GM23248 (cell line): Measurements from ENCODE around the gene GTF3C5. TPM values are rescaled to one million over a fixed set of nuclear protein-coding genes. Genes with fewer than 3 reads are reported as not detected.
"Not testable (repeated sequence)": the region's sequence is repeated elsewhere in the genome, so short reads cannot be mapped to it uniquely, and the experiment has no call there.

ENCODE experiments used
- DNase-seq: peaks from one replicate; pipeline ENCODE4 v3.0.0-alpha.2; 2015
- H2AFZ ChIP-seq: fragments of 200-600 bp; sonication (generic); 2 replicates; pipeline ENCODE4 v1.6.1; 2016; ENCODE audit warnings: antibody characterized with exemption
- H3F3A ChIP-seq: fragments of 200-600 bp; sonication (generic); 2 replicates; pipeline ENCODE4 v1.6.1; 2016; ENCODE audit warnings: mild to moderate bottlenecking, antibody characterized with exemption, mixed run types; ENCODE audit not compliant: insufficient read depth
- H3K27ac ChIP-seq: fragments of 200-600 bp; sonication (generic); 2 replicates; pipeline ENCODE4 v1.5.1; 2016; ENCODE audit warnings: mild to moderate bottlenecking
- H3K27me3 ChIP-seq: fragments of 200-600 bp; sonication (generic); replicated peaks from 2 replicates; pipeline ENCODE4 v1.6.1; 2016; ENCODE audit warnings: mild to moderate bottlenecking; ENCODE audit not compliant: insufficient read depth
- H3K36me3 ChIP-seq: fragments of 200-600 bp; sonication (generic); 2 replicates; pipeline ENCODE4 v1.6.1; 2016; ENCODE audit warnings: low read depth, mild to moderate bottlenecking
- H3K4me1 ChIP-seq: fragments of 200-600 bp; sonication (generic); 2 replicates; pipeline ENCODE4 v1.6.1; 2016; ENCODE audit warnings: mild to moderate bottlenecking; ENCODE audit not compliant: insufficient read depth
- H3K4me2 ChIP-seq: fragments of 200-600 bp; sonication (generic); one replicate; pipeline ENCODE4 v1.6.1; 2016; ENCODE audit warnings: mild to moderate bottlenecking; ENCODE audit not compliant: unreplicated experiment
- H3K4me3 ChIP-seq: fragments of 200-600 bp; sonication (generic); 2 replicates; pipeline ENCODE4 v1.5.1; 2016; ENCODE audit warnings: mild to moderate bottlenecking
- H3K79me2 ChIP-seq: fragments of 200-600 bp; sonication (generic); 2 replicates; pipeline ENCODE4 v1.6.1; 2016; ENCODE audit warnings: mild to moderate bottlenecking; ENCODE audit not compliant: insufficient read depth
- H3K9ac ChIP-seq: fragments of 200-600 bp; sonication (generic); 2 replicates; pipeline ENCODE4 v1.6.1; 2016; ENCODE audit warnings: mild to moderate bottlenecking
- H3K9me2 ChIP-seq: fragments of 200-600 bp; sonication (generic); 2 replicates; pipeline ENCODE4 v1.6.1; 2016; ENCODE audit warnings: mixed run types, mild to moderate bottlenecking, moderate library complexity; ENCODE audit not compliant: insufficient read depth
- H3K9me3 ChIP-seq: fragments of 200-600 bp; sonication (generic); one replicate; pipeline ENCODE4 v1.6.1; 2017; ENCODE audit warnings: low read depth
- H4K20me1 ChIP-seq: fragments of 200-600 bp; sonication (generic); 2 replicates; pipeline ENCODE4 v1.6.0; 2016; ENCODE audit not compliant: insufficient read depth
- EZH2 ChIP-seq: fragments of 200-600 bp; sonication (generic); IDR thresholded peaks from 2 replicates; pipeline ENCODE4 v1.6.1; 2018; ENCODE audit warnings: antibody characterized with exemption, mild to moderate bottlenecking; ENCODE audit not compliant: insufficient read depth, poor library complexity, severe bottlenecking
- EZH2phosphoT487 ChIP-seq: fragments of 200-600 bp; sonication (generic); IDR thresholded peaks from 2 replicates; pipeline ENCODE4 v1.6.1; 2018; ENCODE audit warnings: antibody characterized with exemption, moderate library complexity, mild to moderate bottlenecking, low read depth; ENCODE audit not compliant: insufficient read depth
- WGBS, 2 experiments: methylation state at CpG; one replicate each; pipeline ENCODE4 v1.1.6; 2015 to 2017; ENCODE audit warnings: low lambda C conversion rate in 2 of 2, low coverage in 1 of 2; ENCODE audit errors: missing lambda C conversion rate in 2 of 2; 5-methylcytosine and 5-hydroxymethylcytosine counted together
- in situ Hi-C: fragments of 300-500 bp; cut with MboI; formaldehyde crosslinking; loops from 2 replicates; pipeline ENCODE4 v1.15.0; 2020
- polyA plus RNA-seq: library from polyadenylated mRNA; unstranded; fragments of >200 nt; fragmentation: Nextera tagmentation; extraction: Ambion mirVana; gene quantifications from 2 replicates; pipeline ENCODE4 v1.2.1, GENCODE V29; 2016
- total RNA-seq: library from RNA; depleted of rRNA; stranded (reverse); fragments of >200 nt; shearing (Covaris generic); gene quantifications from 2 replicates; pipeline ENCODE4 v1.2.3, GENCODE V29; 2014

Gene GTF3C5
- total and polyA plus RNA-seq, 2 experiments from 2014 or later, result 33.5 to 40.1 TPM

- peaks cover 4% of the 10 kb centered on the region; the same call in 1 of the 2 replicates for H3K4me1 ChIP-seq
- H4K20me1 ChIP-seq, result no peaks in the 10 kb centered on the region
- in situ Hi-C loops, result no loop called here
- H3F3A ChIP-seq, result no peaks in the 10 kb centered on the region
- H3K9me3 ChIP-seq, result no peaks in the 10 kb centered on the region
- peak; percentile 58 for DNase-seq
- no peaks in the 10 kb centered on the region for H3K79me2 ChIP-seq
- no peak overlapping the region for H3K9ac ChIP-seq
- TF ChIP-seq EZH2 (no peak), EZH2phosphoT487 (no peak)
- no peak overlapping the region for H3K27ac ChIP-seq
- no peaks in the 10 kb centered on the region for H3K36me3 ChIP-seq
- peaks cover 44% of the 10 kb centered on the region for H3K27me3 ChIP-seq
- no peak overlapping the region for H3K4me2 ChIP-seq
- H3K9me2 ChIP-seq, result no peaks in the 10 kb centered on the region
- no peak overlapping the region for H3K4me3 ChIP-seq
- 31% methylated on average over 25 to 26 of the region's 26 CpGs for WGBS, 2 experiments
- no peak overlapping the region for H2AFZ ChIP-seq
Observed at GRCh38 chr9:132986640-132987620, 43.9 kb upstream of the GTF3C5 start.

GRCh38 chr9:132988244-132989013 lies 42.4 kb upstream of the GTF3C5 start:
- H3F3A ChIP-seq, result no peaks in the 10 kb centered on the region
- 81 to 82% methylated on average over 14 of the region's 14 CpGs for WGBS, 2 experiments
- no peaks in the 10 kb centered on the region for H3K36me3 ChIP-seq
- no peak overlapping the region for H3K4me3 ChIP-seq
- peaks cover 44% of the 10 kb centered on the region for H3K27me3 ChIP-seq
- peaks cover 4% of the 10 kb centered on the region; the same call in 1 of the 2 replicates for H3K4me1 ChIP-seq
- no peak overlapping the region for H2AFZ ChIP-seq
- no peaks in the 10 kb centered on the region for H3K9me3 ChIP-seq
- no peaks in the 10 kb centered on the region for H3K79me2 ChIP-seq
- H4K20me1 ChIP-seq, result no peaks in the 10 kb centered on the region
- DNase-seq, result no peak
- no peak overlapping the region for H3K27ac ChIP-seq
- no peaks in the 10 kb centered on the region for H3K9me2 ChIP-seq
- H3K9ac ChIP-seq, result no peak overlapping the region
- TF ChIP-seq EZH2phosphoT487 (no peak), EZH2 (no peak)
- in situ Hi-C loops, result no loop called here
- no peak overlapping the region for H3K4me2 ChIP-seq

GRCh38 chr9:132989014-132989310 lies 41.8 kb upstream of the GTF3C5 start:
- Histone ChIP-seq H3K4me2 (no peak overlapping the region), H3K9me2 (no peaks in the 10 kb centered on the region), H3K79me2 (no peaks in the 10 kb centered on the region), H3K9ac (no peak overlapping the region), H3K27ac (no peak overlapping the region), H2AFZ (no peak overlapping the region), H3K4me1 (peaks cover 4% of the 10 kb centered on the region; the same call in 1 of the 2 replicates), H4K20me1 (no peaks in the 10 kb centered on the region), H3K9me3 (no peaks in the 10 kb centered on the region), H3F3A (no peaks in the 10 kb centered on the region), H3K36me3 (no peaks in the 10 kb centered on the region), H3K27me3 (peaks cover 38% of the 10 kb centered on the region), H3K4me3 (no peak overlapping the region)
- TF ChIP-seq EZH2 (no peak), EZH2phosphoT487 (no peak)
- in situ Hi-C loops, result no loop called here
- no peak for DNase-seq
- 80% methylated on average over 10 to 13 of the region's 13 CpGs for WGBS, 2 experiments

DNA sequence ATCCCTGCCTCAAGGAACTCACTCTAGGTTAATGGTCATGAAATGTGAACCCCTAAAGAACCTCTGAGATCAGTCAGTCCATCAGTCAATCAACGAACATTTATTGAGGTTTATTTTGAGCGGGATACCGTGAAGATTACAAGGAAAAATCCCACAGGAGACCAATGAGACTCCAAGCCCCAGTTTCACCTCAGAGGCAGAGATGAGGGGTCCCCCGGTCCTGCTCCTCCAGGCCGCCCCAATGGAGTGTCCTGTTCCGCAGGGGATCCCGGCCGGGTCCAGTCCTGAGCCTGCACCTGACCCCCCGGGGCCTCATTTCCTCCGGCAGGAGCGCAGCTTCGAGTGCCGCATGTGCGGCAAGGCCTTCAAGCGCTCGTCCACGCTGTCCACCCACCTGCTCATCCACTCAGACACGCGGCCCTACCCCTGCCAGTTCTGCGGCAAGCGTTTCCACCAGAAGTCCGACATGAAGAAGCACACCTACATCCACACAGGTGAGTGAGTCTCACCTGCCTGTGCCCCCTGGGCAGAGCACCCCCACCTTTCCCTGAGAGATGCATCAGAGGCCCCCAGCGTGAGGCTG lies 41.3 kb upstream of the GTF3C5 start:
- WGBS, 2 experiments, result 86 to 88% methylated on average over 21 to 23 of the region's 23 CpGs
- Histone ChIP-seq H3K79me2 (no peaks in the 10 kb centered on the region), H3K27ac (no peak overlapping the region), H3K9ac (no peak overlapping the region), H4K20me1 (no peaks in the 10 kb centered on the region), H3F3A (no peaks in the 10 kb centered on the region), H3K4me3 (no peak overlapping the region), H3K4me2 (no peak overlapping the region), H3K4me1 (peaks cover 4% of the 10 kb centered on the region; the same call in 1 of the 2 replicates), H3K27me3 (peaks cover 36% of the 10 kb centered on the region), H2AFZ (no peak overlapping the region), H3K9me3 (no peaks in the 10 kb centered on the region), H3K36me3 (no peaks in the 10 kb centered on the region), H3K9me2 (no peaks in the 10 kb centered on the region)
- no peak for DNase-seq
- in situ Hi-C loops, result no loop called here
- TF ChIP-seq EZH2 (no peak), EZH2phosphoT487 (no peak)

- H3K4me3 ChIP-seq, H3K9me2 ChIP-seq, H3K9me3 ChIP-seq, H3F3A ChIP-seq, H2AFZ ChIP-seq, H3K36me3 ChIP-seq, H3K27ac ChIP-seq, H4K20me1 ChIP-seq, H3K4me2 ChIP-seq, in situ Hi-C loops, H3K79me2 ChIP-seq, H3K4me1 ChIP-seq, H3K9ac ChIP-seq: not testable (repeated sequence)
- DNase-seq, result peak; percentile 62
- H3K27me3 ChIP-seq, result peaks cover 36% of the 10 kb centered on the region
- 58 to 65% methylated on average over 4 of the region's 4 CpGs for WGBS, 2 experiments
Observed at GRCh38 chr9:132989998-132990557, 40.7 kb upstream of the GTF3C5 start.
